Tibial nerve (tissue), 4 donors: Measurements from ENCODE around the gene AHR.

ENCODE experiments used
- CTCF ChIP-seq, 5 experiments: fragments of 200-600 bp in 3 of 5; fragments of 450-650 bp in 2 of 5; sonication (generic) in 3 of 5; IDR thresholded peaks; one replicate each; pipeline ENCODE4 v1.5.1; 2016 to 2019; ENCODE audit warnings: antibody characterized with exemption in 5 of 5, mild to moderate bottlenecking in 3 of 5, moderate library complexity in 2 of 5
- EP300 ChIP-seq, 2 donors: sonication (generic); formaldehyde crosslinking; IDR thresholded peaks; one replicate each; pipeline ENCODE4 v1.6.1; 2017; ENCODE audit warnings: antibody characterized with exemption in 2 of 2, mild to moderate bottlenecking in 1 of 2
- POLR2A ChIP-seq, 2 donors: fragments of 450-650 bp; IDR thresholded peaks; one replicate each; pipeline ENCODE4 v1.6.1; 2017; ENCODE audit warnings: antibody characterized with exemption in 2 of 2, mild to moderate bottlenecking in 2 of 2, moderate library complexity in 2 of 2

DNA sequence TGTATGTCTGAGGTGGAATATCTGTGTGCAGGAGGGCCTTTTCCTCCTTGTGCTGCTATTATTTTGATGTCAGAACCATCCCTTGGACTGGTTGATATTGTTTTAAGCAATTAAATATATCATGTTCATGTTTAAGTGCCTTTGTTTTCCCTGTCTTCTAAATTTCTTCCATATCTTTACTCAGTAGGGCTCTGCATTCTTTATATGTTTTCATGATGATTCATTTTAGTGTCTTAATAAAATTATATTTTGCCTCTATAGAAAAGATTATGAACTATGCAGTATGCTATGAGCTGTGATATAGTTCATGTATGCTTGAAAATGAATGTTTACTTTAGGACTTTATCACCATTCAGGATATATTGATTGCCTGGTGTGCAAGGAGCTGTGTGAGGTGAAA lies 34.8 kb downstream of the AHR start:
- TF ChIP-seq CTCF (IDR thresholded peaks at IDR 0.05) (no peak), EP300 (IDR thresholded peaks at IDR 0.05) (no peak), POLR2A (IDR thresholded peaks at IDR 0.05) (no peak)
